GM12865 (cell line): ENCODE results near the gene MPLKIP.

Source experiments
- DNase-seq: peaks from one replicate; pipeline ENCODE4 v3.0.0; 2010; ENCODE audit warnings: low read depth
- H3K4me3 ChIP-seq: 2 replicates; pipeline ENCODE4 v1.5.1; 2011; ENCODE audit warnings: mild to moderate bottlenecking, low read depth, low read length, control low read depth
- CTCF ChIP-seq: IDR thresholded peaks from 2 replicates; pipeline ENCODE4 v1.5.1; 2011; ENCODE audit warnings: low read length, control low read depth, low read depth, inconsistent platforms; ENCODE audit not compliant: insufficient read depth; ENCODE audit errors: missing control alignments

Gene MPLKIP

DNA sequence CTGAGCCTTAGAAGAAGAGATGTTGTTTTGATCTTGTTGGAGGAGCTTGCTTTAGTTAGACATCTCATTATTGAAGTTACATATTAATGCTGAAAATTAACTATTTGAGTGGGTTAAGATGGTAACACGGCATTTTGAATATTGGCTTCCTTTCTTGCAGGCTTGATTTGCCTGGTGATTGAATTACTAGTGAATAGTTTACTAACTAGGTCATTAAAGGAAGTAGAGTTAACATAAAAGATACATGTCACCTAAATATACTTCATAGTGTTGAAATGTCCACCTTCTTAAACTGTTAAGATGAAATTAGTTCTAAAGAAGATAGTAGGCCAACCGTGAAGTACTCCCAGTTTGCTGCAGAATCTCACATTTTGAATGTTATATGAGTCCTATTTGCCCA, 18.5 kb downstream of the MPLKIP start:
- no peak for DNase-seq
- no peak overlapping the region for H3K4me3 ChIP-seq
- TF ChIP-seq CTCF, result no peak

DNA sequence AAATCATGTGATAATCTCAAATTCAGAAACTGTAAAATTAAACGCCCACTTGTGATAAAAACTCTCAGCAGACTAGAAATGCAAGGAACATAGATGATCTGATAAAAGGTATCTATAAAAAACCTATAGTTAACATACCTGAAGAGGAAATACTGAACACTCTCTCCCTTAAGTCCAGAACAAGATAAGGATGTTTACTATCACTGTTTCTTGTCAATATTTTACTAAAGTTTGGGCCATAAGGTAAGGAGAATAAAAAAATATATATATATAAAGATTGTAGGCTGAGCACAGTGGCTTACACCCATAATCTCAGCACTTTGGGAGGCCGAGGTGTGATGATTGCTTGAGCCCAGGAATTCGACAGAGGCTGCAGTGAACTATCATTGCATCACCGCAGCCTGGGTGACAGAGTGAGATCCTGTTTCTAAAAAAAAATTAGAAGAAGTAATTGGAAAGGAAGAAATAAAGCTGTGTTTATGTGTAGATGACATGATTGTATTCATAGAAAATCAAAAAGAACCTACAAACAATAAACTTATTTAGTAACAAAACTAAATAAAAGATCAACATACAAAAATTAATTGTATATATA, 28.4 kb downstream of the MPLKIP start:
- no peak overlapping the region for H3K4me3 ChIP-seq
- no peak for TF ChIP-seq CTCF
- no peak for DNase-seq

- TF ChIP-seq CTCF, result no peak
- DNase-seq, result no peak
- no peak overlapping the region for H3K4me3 ChIP-seq
These were observed 31.5 kb downstream of the MPLKIP start for GRCh38 chr7:40102897-40103296.

- DNase-seq, result no peak
- H3K4me3 ChIP-seq, result no peak overlapping the region
- TF ChIP-seq CTCF, result no peak
These were observed 33.2 kb downstream of the MPLKIP start for GRCh38 chr7:40101201-40101600.

DNA sequence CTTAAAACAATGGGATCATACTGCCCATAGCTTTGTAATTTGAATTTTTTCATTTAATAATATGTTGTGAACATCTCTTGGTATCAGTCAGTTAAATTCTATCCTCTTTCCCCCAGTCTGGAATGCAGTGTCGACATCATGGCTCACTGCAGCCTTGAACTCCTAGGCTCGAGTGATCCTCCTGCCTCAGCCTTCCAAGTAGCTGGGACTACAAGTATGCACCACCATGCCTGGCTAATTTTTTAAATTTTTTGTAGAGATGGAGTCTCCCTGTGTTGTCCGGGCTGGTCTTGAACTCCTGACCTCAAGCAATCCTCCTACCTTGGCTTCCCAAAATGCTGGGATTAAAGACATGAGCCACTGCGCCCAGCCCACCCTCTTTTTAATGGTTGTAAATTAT, 34.6 kb downstream of the MPLKIP start:
- no peak overlapping the region for H3K4me3 ChIP-seq
- no peak for DNase-seq
- no peak for TF ChIP-seq CTCF

DNA sequence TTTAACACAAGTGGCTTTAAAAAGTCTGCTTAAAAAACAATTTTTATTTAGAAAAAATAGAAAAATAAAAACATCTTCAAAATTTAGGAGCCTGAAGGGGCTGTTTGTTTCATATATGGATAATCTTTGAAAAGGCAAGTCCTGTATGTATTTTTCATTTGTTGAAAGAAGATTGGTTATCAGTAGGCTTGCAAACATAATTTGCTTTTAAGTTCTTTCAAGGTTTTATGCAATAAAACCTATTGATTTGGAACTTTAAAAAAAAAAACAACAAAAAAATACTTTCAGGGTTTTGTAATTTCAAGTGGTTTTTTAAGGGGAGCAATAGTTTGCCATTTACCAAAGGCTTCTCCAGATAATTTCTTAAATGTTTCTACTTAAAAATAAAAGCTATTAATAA, 35.6 kb downstream of the MPLKIP start:
- no peak for TF ChIP-seq CTCF
- DNase-seq, result no peak
- no peak overlapping the region for H3K4me3 ChIP-seq

GRCh38 chr7:40097728-40098127, 36.7 kb downstream of the MPLKIP start:
- DNase-seq, result no peak
- H3K4me3 ChIP-seq, result no peak overlapping the region

More at GRCh38 chr7:40097728-40098127, 36.7 kb downstream of the MPLKIP start:
- TF ChIP-seq CTCF, result no peak
